Placental pericyte (primary cell): ENCODE measurements around the gene CD5L. TPM values are rescaled to one million over a fixed set of nuclear protein-coding genes. Genes with fewer than 3 reads are reported as not detected.

ENCODE experiments used
- small RNA-seq: library from RNA; depleted of rRNA; stranded (forward); fragments of <200 nt; gene quantifications from one replicate; pipeline ENCODE3, GENCODE V24; 2012; ENCODE audit warnings: low replicate concordance
- total RNA-seq: library from RNA; depleted of rRNA; stranded (reverse); fragments of >200 nt; gene quantifications from 2 replicates; pipeline ENCODE4 v1.2.3, GENCODE V29; 2012

The CD5L gene
- total RNA-seq = not detected in 2 replicates

DNA sequence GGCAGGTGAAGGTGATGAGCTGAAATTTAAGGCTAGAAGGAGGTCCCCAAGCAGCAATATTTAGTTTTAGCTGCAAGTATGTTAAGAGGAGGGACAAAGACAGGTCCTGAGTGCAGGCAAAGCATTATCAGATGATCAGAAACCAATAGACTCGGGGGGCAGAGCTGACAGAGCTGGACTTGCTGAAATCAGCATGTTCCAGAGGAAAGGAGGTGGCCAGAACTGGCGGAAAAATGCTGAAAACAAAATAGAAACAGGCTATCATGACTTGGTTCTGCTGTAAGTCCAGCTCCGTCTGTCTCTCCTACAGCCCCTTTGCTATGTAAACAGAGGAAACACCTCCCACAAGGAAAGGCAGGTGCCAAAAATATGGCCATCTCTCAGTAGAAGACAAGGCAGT, at the start of gene CD5L:
TSS of gene CD5L (minus strand) at position 101 of the 400 bp plus-strand sequence. CDS start 107 bp downstream, outside the sequence.

DNA sequence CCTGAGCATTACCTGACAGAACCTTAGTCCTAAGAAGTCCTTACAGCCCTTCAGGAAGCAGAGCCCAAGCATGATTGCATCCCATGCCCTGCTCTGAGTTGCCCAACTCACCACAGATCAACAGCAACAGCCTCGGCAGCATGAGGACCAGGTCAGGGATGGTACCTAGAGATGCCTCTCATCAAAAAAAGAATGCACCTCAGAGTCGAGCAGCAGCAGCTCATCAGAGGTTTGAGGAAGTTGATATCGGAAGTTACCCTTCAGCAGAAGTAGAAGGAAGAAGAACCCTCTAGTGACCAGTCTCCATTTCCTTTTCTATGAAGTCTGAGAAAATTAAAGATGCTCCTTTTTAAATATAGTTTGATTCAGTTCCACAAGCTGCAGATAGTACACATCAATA, 21.7 kb downstream of the CD5L start, which contains the start of gene FCRL1:
TSS of gene FCRL1 (minus strand) at position 225 of the 400 bp plus-strand sequence. CDS start at position 142, 83 bp downstream.

Small RNA genes lying within 50 kb of the gene (small RNA-seq; reads per million reads assigned to genes)
- not detected for gene MRPS21P2

Other genes starting within 250 kb of the CD5L start
- not detected in 2 replicates for gene FCRL4, start 243.7 kb downstream of the CD5L start, total RNA-seq
- not detected in 2 replicates for gene FCRL3, start 141.0 kb downstream of the CD5L start, total RNA-seq
- gene FCRL2, start 64.7 kb downstream of the CD5L start, total RNA-seq = not detected in 2 replicates
- not detected in 2 replicates for gene FCRL1, start 21.7 kb downstream of the CD5L start, total RNA-seq
- gene KIRREL1, start 151.8 kb upstream of the CD5L start, total RNA-seq = 164 and 211 TPM in 2 replicates